ENCODE data around the gene CEP89. TPM values are rescaled to one million over a fixed set of nuclear protein-coding genes. Genes with fewer than 3 reads are reported as not detected.
A peak's percentile ranks its signal among the peaks of the same experiment; 100 is the strongest.
"Not testable (repeated sequence)": the region's sequence is repeated elsewhere in the genome, so short reads cannot be mapped to it uniquely, and the experiment has no call there.

CEP89 gene
- total RNA-seq, 1 donor from 2014 or later = 5.0 TPM

DNA sequence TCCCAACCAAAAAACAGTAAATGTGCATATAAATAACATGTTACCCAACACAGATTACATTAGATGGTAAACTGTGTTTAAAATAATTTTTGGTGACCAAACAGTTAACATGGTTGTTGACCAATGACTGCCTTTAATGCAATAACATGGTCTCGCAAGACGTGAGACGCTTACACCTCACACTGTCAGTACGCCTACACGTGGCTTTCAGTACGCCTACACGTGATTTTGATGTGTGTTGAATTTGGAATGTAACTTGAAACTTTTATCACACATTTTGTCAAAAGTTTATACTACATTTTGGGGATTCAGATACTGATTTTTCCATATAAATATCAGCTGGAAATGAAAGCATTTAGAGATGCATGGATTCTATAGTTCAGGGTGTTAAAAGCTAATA is 134.2 kb downstream of the CEP89 start:
- H3K27me3 ChIP-seq (ENCODE audit: control insufficient read depth, insufficient read depth, low read length) = no peaks in the 10 kb centered on the region
- no peak overlapping the region for H3K4me3 ChIP-seq (ENCODE audit: low read depth, low read length)
- no peaks in the 10 kb centered on the region for H3K36me3 ChIP-seq (ENCODE audit: control insufficient read depth, insufficient read depth, low read length)
- TF ChIP-seq, protein P1, sequence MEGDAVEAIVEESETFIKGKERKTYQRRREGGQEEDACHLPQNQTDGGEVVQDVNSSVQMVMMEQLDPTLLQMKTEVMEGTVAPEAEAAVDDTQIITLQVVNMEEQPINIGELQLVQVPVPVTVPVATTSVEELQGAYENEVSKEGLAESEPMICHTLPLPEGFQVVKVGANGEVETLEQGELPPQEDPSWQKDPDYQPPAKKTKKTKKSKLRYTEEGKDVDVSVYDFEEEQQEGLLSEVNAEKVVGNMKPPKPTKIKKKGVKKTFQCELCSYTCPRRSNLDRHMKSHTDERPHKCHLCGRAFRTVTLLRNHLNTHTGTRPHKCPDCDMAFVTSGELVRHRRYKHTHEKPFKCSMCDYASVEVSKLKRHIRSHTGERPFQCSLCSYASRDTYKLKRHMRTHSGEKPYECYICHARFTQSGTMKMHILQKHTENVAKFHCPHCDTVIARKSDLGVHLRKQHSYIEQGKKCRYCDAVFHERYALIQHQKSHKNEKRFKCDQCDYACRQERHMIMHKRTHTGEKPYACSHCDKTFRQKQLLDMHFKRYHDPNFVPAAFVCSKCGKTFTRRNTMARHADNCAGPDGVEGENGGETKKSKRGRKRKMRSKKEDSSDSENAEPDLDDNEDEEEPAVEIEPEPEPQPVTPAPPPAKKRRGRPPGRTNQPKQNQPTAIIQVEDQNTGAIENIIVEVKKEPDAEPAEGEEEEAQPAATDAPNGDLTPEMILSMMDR (IDR thresholded peaks at IDR 0.05; ENCODE audit: insufficient read depth, low read length, severe bottlenecking) = no peak
- FAIRE-seq (no peak), DNase-seq (ENCODE audit: low read depth) (no peak)

DNA sequence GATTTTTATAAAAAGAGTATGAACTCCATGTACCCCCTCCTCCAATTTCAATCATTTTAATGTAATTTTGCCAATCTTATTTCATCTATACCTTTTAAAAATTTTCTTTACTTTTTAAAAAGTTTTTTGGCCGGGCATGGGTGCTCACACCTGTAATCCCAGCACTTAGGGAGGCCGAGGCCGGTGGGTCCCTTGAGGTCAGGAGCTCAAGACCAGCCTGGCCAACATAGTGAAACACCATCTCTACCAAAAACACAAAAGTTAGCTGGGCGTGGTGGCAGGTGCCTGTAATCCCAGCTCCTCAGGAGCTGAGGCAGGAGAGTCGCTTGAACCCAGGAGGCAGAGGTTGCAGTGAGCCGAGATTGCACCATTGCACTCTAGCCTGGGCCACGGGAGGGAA is 138.4 kb downstream of the CEP89 start:
- not testable (repeated sequence) for H3K36me3 ChIP-seq (ENCODE audit: control insufficient read depth, insufficient read depth, low read length); FAIRE-seq; DNase-seq (ENCODE audit: low read depth); H3K27me3 ChIP-seq (ENCODE audit: control insufficient read depth, insufficient read depth, low read length); H3K4me3 ChIP-seq (ENCODE audit: low read depth, low read length)

GRCh38 chr19:32832825-32833224 is 138.9 kb downstream of the CEP89 start:
- peak; percentile 91 for FAIRE-seq
- H3K27me3 ChIP-seq (ENCODE audit: control insufficient read depth, insufficient read depth, low read length); H3K4me3 ChIP-seq (ENCODE audit: low read depth, low read length); DNase-seq (ENCODE audit: low read depth); H3K36me3 ChIP-seq (ENCODE audit: control insufficient read depth, insufficient read depth, low read length): not testable (repeated sequence)

- H3K4me3 ChIP-seq (ENCODE audit: low read depth, low read length); FAIRE-seq; H3K27me3 ChIP-seq (ENCODE audit: control insufficient read depth, insufficient read depth, low read length); DNase-seq (ENCODE audit: low read depth); H3K36me3 ChIP-seq (ENCODE audit: control insufficient read depth, insufficient read depth, low read length): not testable (repeated sequence)
Measured at GRCh38 chr19:32832094-32832493, 139.7 kb downstream of the CEP89 start.

DNA sequence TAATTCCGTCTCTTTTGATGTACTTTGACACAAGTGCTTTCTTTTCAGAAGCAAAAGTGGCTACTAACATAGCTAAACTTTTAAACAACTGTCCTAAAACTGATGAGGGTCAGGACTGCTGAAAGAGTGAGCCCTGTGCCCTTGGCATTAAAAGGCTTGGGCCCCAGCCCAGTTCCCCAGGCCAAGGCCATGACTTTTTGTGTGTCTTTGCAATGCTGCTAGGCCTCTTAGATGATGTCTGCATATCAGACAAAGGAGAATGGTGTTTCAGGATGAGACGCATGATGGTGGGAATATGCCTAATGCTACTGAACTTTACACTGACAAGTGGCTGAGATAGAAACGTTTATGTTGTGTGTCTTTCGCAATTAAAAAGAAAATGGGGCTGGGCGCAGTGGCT is 140.1 kb downstream of the CEP89 start:
- FAIRE-seq = no peak
- DNase-seq (ENCODE audit: low read depth) = no peak
- Histone ChIP-seq H3K4me3 (ENCODE audit: low read depth, low read length) (no peak overlapping the region), H3K27me3 (ENCODE audit: control insufficient read depth, insufficient read depth, low read length) (no peaks in the 10 kb centered on the region), H3K36me3 (ENCODE audit: control insufficient read depth, insufficient read depth, low read length) (no peaks in the 10 kb centered on the region)
- TF ChIP-seq, protein P1 (IDR thresholded peaks at IDR 0.05; ENCODE audit: insufficient read depth, low read length, severe bottlenecking) = no peak

DNA sequence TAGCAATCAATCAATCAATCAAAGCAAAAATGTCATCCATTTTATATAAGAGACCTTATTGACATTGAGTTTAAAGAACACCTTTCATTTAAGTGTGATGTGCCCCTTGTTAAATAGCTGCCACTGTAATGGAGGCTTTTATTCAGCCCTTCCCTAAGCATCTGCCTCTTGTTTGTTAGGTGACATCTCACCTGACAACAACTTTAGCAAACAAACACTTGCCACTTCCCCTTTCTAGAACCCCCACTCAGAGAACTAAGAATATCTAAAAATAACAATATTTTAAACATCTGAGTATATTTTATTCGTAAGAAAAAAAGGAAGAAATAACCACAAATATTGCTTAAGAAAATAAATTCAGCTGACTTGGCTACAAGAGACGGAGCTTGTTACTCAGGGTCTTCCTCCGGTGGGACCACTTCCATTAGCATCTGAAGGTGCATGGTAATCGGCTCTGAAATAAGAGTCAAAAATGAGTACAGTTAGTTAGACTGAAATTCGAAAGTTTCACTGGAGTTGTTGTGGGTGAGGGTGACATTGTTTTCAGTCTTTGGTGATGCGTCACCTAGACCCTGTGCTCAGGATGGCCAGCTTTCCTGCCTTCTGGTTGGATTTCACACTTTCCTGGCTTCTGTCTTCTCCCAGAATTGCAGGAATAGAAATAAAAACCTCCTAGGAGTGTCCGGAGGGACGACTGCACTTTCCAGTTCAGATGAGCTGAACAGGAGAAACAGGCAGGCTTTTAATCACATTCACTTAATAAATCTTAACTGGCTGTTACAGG is 141.3 kb downstream of the CEP89 start:
- FAIRE-seq = no peak
- TF ChIP-seq, protein P1 (IDR thresholded peaks at IDR 0.05; ENCODE audit: insufficient read depth, low read length, severe bottlenecking) = no peak

GRCh38 chr19:32829345-32829896 is 142.3 kb downstream of the CEP89 start:
- no peaks in the 10 kb centered on the region for H3K36me3 ChIP-seq (ENCODE audit: control insufficient read depth, insufficient read depth, low read length)
- no peak for FAIRE-seq
- H3K4me3 ChIP-seq (ENCODE audit: low read depth, low read length) = no peak overlapping the region
- TF ChIP-seq, protein P1 (IDR thresholded peaks at IDR 0.05; ENCODE audit: insufficient read depth, low read length, severe bottlenecking) = no peak
- H3K27me3 ChIP-seq (ENCODE audit: control insufficient read depth, insufficient read depth, low read length) = no peaks in the 10 kb centered on the region
- DNase-seq (ENCODE audit: low read depth) = no peak

More for the DNA sequence above, 141.3 kb downstream of the CEP89 start:
- H3K36me3 ChIP-seq (ENCODE audit: control insufficient read depth, insufficient read depth, low read length) = no peaks in the 10 kb centered on the region
- H3K4me3 ChIP-seq (ENCODE audit: low read depth, low read length) = no peak overlapping the region
- no peak for DNase-seq (ENCODE audit: low read depth)
- H3K27me3 ChIP-seq (ENCODE audit: control insufficient read depth, insufficient read depth, low read length) = no peaks in the 10 kb centered on the region
